KMS-11 (cell line): Measurements from ENCODE around the gene GNAQ.

Experiments
- H2AFZ ChIP-seq: fragments of 200-600 bp; sonication (generic); 2 replicates; pipeline ENCODE4 v1.6.1; 2016; ENCODE audit warnings: antibody characterized with exemption, mixed run types, low read depth
- H3K27ac ChIP-seq: fragments of 200-600 bp; sonication (generic); 2 replicates; pipeline ENCODE4 v1.6.1; 2016; ENCODE audit warnings: mild to moderate bottlenecking, mixed run types
- H3K27me3 ChIP-seq: fragments of 200-600 bp; sonication (generic); 2 replicates; pipeline ENCODE4 v1.6.1; 2017; ENCODE audit warnings: mild to moderate bottlenecking, low read depth, mixed run types, moderate library complexity; ENCODE audit not compliant: insufficient read depth
- H3K36me3 ChIP-seq: fragments of 200-600 bp; sonication (generic); 2 replicates; pipeline ENCODE4 v1.6.1; 2017; ENCODE audit warnings: mild to moderate bottlenecking, mixed run types; ENCODE audit not compliant: insufficient read depth
- H3K4me1 ChIP-seq: fragments of 200-600 bp; sonication (generic); 2 replicates; pipeline ENCODE4 v1.6.1; 2016; ENCODE audit warnings: mild to moderate bottlenecking, low read depth, mixed run types; ENCODE audit not compliant: poor library complexity, severe bottlenecking
- H3K4me2 ChIP-seq: fragments of 200-600 bp; sonication (generic); 2 replicates; pipeline ENCODE4 v1.7.0; 2016; ENCODE audit warnings: mild to moderate bottlenecking, mixed run types
- H3K4me3 ChIP-seq: fragments of 200-600 bp; sonication (generic); IDR thresholded peaks from 2 replicates; pipeline ENCODE4 v1.6.1; 2017; ENCODE audit warnings: low read depth, low read length, mixed read lengths; ENCODE audit not compliant: insufficient read depth
- H3K79me2 ChIP-seq: fragments of 200-600 bp; sonication (generic); 2 replicates; pipeline ENCODE4 v1.6.1; 2016; ENCODE audit warnings: low read depth, mixed run types; ENCODE audit not compliant: insufficient read depth
- H3K9ac ChIP-seq: fragments of 200-600 bp; sonication (generic); 2 replicates; pipeline ENCODE4 v1.6.1; 2016; ENCODE audit warnings: mild to moderate bottlenecking, mixed run types
- H4K20me1 ChIP-seq: fragments of 200-600 bp; sonication (generic); 2 replicates; pipeline ENCODE4 v1.6.1; 2016; ENCODE audit warnings: mild to moderate bottlenecking, mixed run types; ENCODE audit not compliant: insufficient read depth
- CTCF ChIP-seq: fragments of 200-600 bp; sonication (generic); conservative IDR thresholded peaks from 2 replicates; pipeline ENCODE4 v1.6.1; 2017; ENCODE audit warnings: low read depth, mild to moderate bottlenecking, antibody characterized with exemption, low read length, moderate library complexity, mixed read lengths

The GNAQ gene

DNA sequence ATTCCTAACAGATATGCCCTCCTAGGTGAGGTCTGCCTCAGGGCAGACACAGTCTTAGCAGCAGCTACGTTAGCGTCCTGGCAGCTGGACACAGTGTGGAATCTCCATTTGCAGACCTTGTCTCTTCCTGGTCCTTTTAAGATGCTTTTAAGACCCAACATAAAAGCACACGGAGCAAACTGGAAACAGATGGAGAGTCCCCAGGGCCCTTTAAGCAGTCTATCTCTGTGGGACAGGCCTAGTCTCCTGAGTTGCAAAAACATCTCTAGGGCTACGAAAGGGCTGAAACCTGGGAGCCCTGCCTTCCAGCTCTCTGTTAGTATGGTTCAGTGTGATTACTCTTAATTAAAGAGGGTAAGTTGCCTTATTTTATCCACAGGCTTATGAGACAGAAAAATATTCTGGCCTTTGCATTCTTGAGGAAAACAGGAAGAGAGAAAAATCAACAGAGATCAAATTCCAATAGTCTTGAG is 317.5 kb downstream of the GNAQ start:
- no peak overlapping the region for H3K4me3 ChIP-seq
- H3K4me2 ChIP-seq, result no peak overlapping the region
- no peak overlapping the region for H3K27ac ChIP-seq
- no peak for TF ChIP-seq CTCF
- no peak overlapping the region for H2AFZ ChIP-seq
- H3K9ac ChIP-seq, result no peak overlapping the region
- no peaks in the 10 kb centered on the region for H4K20me1 ChIP-seq
- H3K79me2 ChIP-seq, result no peaks in the 10 kb centered on the region
- no peaks in the 10 kb centered on the region for H3K27me3 ChIP-seq
- no peaks in the 10 kb centered on the region for H3K4me1 ChIP-seq
- H3K36me3 ChIP-seq, result no peaks in the 10 kb centered on the region

- Histone ChIP-seq H3K79me2 (no peaks in the 10 kb centered on the region), H3K4me3 (no peak overlapping the region), H3K27ac (no peak overlapping the region), H4K20me1 (no peaks in the 10 kb centered on the region), H3K9ac (no peak overlapping the region), H2AFZ (no peak overlapping the region), H3K4me1 (no peaks in the 10 kb centered on the region), H3K36me3 (no peaks in the 10 kb centered on the region), H3K27me3 (no peaks in the 10 kb centered on the region), H3K4me2 (no peak overlapping the region)
- no peak for TF ChIP-seq CTCF
These were observed 319.0 kb downstream of the GNAQ start for GRCh38 chr9:77712533-77713130.

DNA sequence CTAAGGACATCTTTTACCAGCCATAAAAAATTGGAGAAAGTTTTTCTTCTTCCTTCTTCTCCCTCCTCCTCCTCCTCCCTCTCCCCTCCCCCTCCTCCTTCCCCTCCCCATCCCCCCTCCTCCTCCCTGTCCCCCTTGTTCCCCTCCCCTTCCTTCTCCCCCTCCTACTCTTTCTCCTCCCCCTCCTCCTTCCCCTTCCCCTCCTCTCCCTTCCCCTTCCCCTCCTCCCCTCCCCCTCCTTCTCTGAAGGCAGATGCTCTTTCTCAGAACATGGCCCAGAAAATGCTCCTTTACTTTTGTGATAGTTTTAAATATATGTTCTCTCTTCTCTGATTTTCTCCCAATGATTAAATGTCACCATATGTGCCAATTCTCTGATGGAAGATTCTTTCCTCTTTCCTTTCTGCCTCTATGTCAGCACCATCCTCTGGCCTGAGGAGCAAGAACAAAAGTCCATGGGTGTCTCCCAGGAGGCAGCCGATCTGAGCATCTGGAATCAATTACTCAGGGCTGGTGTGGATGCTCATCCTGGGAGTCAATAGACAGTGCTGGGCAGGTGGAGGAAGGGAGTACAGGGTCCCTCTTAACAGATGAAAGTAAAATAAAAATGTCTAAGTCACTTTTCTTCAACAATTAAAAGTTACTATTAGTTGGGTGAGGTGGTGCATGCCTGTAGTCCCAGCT is 320.5 kb downstream of the GNAQ start:
- Histone ChIP-seq H3K4me1 (no peaks in the 10 kb centered on the region), H4K20me1 (no peaks in the 10 kb centered on the region), H3K27ac (no peak overlapping the region), H3K4me2 (no peak overlapping the region), H2AFZ (no peak overlapping the region), H3K79me2 (no peaks in the 10 kb centered on the region), H3K36me3 (no peaks in the 10 kb centered on the region), H3K9ac (no peak overlapping the region), H3K4me3 (no peak overlapping the region), H3K27me3 (no peaks in the 10 kb centered on the region)
- TF ChIP-seq CTCF, result no peak

DNA sequence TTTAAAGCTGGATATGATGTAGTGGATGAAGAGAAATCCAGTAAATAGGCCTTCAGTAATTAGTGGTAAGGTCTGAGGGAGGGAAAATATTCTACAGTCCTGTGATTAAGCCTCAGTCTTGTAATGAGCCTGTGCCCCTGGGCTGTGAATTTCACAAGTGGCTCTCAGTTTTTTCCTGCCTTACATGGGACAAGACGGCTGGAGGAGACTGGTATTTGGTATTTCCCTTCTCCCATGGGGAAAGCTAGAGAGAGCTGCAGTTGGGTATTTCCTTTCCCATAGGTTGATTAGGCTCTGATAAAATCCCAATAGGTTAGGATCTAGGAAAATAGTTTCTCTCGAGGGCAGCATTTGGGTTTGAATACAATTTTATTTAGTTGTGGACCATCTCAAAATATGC is 321.3 kb downstream of the GNAQ start:
- TF ChIP-seq CTCF, result no peak
- Histone ChIP-seq H3K4me2 (no peak overlapping the region), H3K79me2 (no peaks in the 10 kb centered on the region), H3K4me1 (no peaks in the 10 kb centered on the region), H3K4me3 (no peak overlapping the region), H2AFZ (no peak overlapping the region), H3K9ac (no peak overlapping the region), H3K36me3 (no peaks in the 10 kb centered on the region), H3K27me3 (no peaks in the 10 kb centered on the region), H3K27ac (no peak overlapping the region), H4K20me1 (no peaks in the 10 kb centered on the region)
